ENCODE results near the gene COX15. TPM values are rescaled to one million over a fixed set of nuclear protein-coding genes. Genes with fewer than 3 reads are reported as not detected.

The COX15 gene
- total and polyA plus RNA-seq, 2 of the 4 experiments (the other 2 are of a cell fraction) = 18.9 to 40.1 TPM

- Histone ChIP-seq H3K4me3 (ENCODE audit: insufficient read depth, low read depth, low read length) (no peak overlapping the region), H3K56ac (ENCODE audit: extremely low read depth, insufficient read depth, low read length) (no peak overlapping the region), H3K18ac (ENCODE audit: low read depth, low read length) (no peak overlapping the region), H3K27me3 (ENCODE audit: control insufficient read depth, insufficient read depth, low read length) (no peaks in the 10 kb centered on the region), H3K27ac (ENCODE audit: insufficient read depth, low read length) (no peak overlapping the region), H3K9me3 (ENCODE audit: control insufficient read depth, insufficient read depth, low read length) (no peaks in the 10 kb centered on the region), H3K9ac (ENCODE audit: low read depth, low read length) (no peak overlapping the region), H2BK5ac (ENCODE audit: low read depth, low read length, poor library complexity, severe bottlenecking) (no peak overlapping the region), H2AK9ac (replicated peaks; ENCODE audit: low read depth, low read length, poor library complexity) (no peak overlapping the region), H3K9me1 (ENCODE audit: insufficient read depth, low read length) (peaks cover 8% of the 10 kb centered on the region; the same call in 1 of the 2 replicates), H4K91ac (ENCODE audit: insufficient read depth, low read depth, low read length) (no peak overlapping the region), H2BK120ac (ENCODE audit: low read depth, low read length) (no peak overlapping the region), H2BK20ac (ENCODE audit: low read depth, low read length) (no peak overlapping the region), H3K4me2 (ENCODE audit: low read depth, low read length) (no peak overlapping the region), H3K4ac (ENCODE audit: low read depth, low read length) (no peak overlapping the region), H2BK15ac (ENCODE audit: low read depth, low read length) (no peak overlapping the region), H3K79me1 (ENCODE audit: low read depth in 1 of 2, low read length in 2 of 2) (peaks cover 17 to 24% of the 10 kb centered on the region in 2 experiments), H2AK5ac (ENCODE audit: low read depth, low read length) (no peak overlapping the region), H4K5ac (ENCODE audit: low read depth, low read length) (no peak overlapping the region), H3K4me1 (ENCODE audit: control insufficient read depth, insufficient read depth, low read length) (peaks cover 3% of the 10 kb centered on the region), H4K20me1 (ENCODE audit: insufficient read depth, low read length) (no peaks in the 10 kb centered on the region), H3K14ac (replicated peaks; ENCODE audit: low read depth, low read length) (no peak overlapping the region), H2AFZ (replicated peaks; ENCODE audit: low read length, poor library complexity) (no peak overlapping the region), H3K23ac (ENCODE audit: low read depth, low read length) (no peak overlapping the region), H3K36me3 (ENCODE audit: control insufficient read depth, insufficient read depth, low read length) (peaks cover 46% of the 10 kb centered on the region), H4K8ac (ENCODE audit: low read depth in 2 of 2, low read length in 2 of 2) (no peak overlapping the region)
- no TSS peak for BruUV-seq (replicated peaks)
- ChIA-PET CTCF (interaction anchor here (1.5 kb wide), 1 partner anchor 10 kb away, joined by 4 read pairs; no protein-coding TSS in a partner anchor), POLR2A (ENCODE audit: unreplicated experiment) (no interaction called here)
- in situ Hi-C loops (cut with MboI; ENCODE audit: low sequenced_read_pairs) = no loop called here
- ATAC-seq (ENCODE audit: low read depth) = no peak
- dilution Hi-C loops (cut with HindIII; ENCODE audit: low sequenced_read_pairs, unreplicated experiment) = no loop called here
- DNase-seq = no peak
- 93% methylated on average over 2 of the region's 4 CpGs; no CpG with 5 or more reads in 1 of the 2 experiments for WGBS, 2 experiments (ENCODE audit: extremely low coverage in 2 of 2, insufficient read length in 1 of 2)
- intact Hi-C loops (cut with micrococcal nuclease) = no loop called here
- TF ChIP-seq MXI1 (IDR thresholded peaks at IDR 0.05; ENCODE audit: borderline replicate concordance, low read depth, low read length) = no peak
- TF ChIP-seq USF2 (IDR thresholded peaks at IDR 0.05; ENCODE audit: low read depth, low read length) = no peak
- no peak for TF ChIP-seq ELK1 (IDR thresholded peaks at IDR 0.05; ENCODE audit: borderline replicate concordance, low read depth, low read length)
- TF ChIP-seq FOS (IDR thresholded peaks at IDR 0.05; ENCODE audit: low read depth, low read length) = no peak
- TF ChIP-seq BHLHE40 (IDR thresholded peaks at IDR 0.05; ENCODE audit: low read depth, low read length) = no peak
- TF ChIP-seq CTCF (conservative IDR thresholded peaks at IDR 0.05; ENCODE audit: low read depth, low read length) = no peak
- TF ChIP-seq RFX5 (IDR thresholded peaks at IDR 0.05; ENCODE audit: low read depth, low read length) = no peak
- no peak for TF ChIP-seq RAD21 (IDR thresholded peaks at IDR 0.05; ENCODE audit: low read length)
- TF ChIP-seq POLR2A (IDR thresholded peaks at IDR 0.05; ENCODE audit: low read depth, low read length) = no peak
- no peak for TF ChIP-seq CHD1 (IDR thresholded peaks at IDR 0.05; ENCODE audit: low read depth, low read length)
- no peak for TF ChIP-seq NFE2L2 (IDR thresholded peaks at IDR 0.05; ENCODE audit: low read depth, low read length)
- TF ChIP-seq SMC3 (IDR thresholded peaks at IDR 0.05; ENCODE audit: low read depth, low read length) = no peak
- TF ChIP-seq MAZ (IDR thresholded peaks at IDR 0.05; ENCODE audit: borderline replicate concordance, low read depth, low read length) = no peak
- TF ChIP-seq RCOR1 (IDR thresholded peaks at IDR 0.05; ENCODE audit: insufficient replicate concordance, low read length) = no peak
- no peak for TF ChIP-seq MAFK (IDR thresholded peaks at IDR 0.05; ENCODE audit: low read depth, low read length)
Measured at GRCh38 chr10:99700649-99701048, 31.3 kb downstream of the COX15 start.
